Adrenal gland (tissue), 5 donors: Measurements from ENCODE around the gene KCNIP2.

Experiments
- CTCF ChIP-seq, 6 experiments: fragments of 450-650 bp in 4 of 6; fragments of 200-600 bp in 2 of 6; sonication (generic) in 1 of 6; IDR thresholded peaks; 1 replicate in 5 of 6; 2 replicates in 1 of 6; pipeline versions ENCODE4 v1.5.1 to v1.8.0; 2016 to 2021; ENCODE audit warnings: antibody characterized with exemption in 6 of 6, mild to moderate bottlenecking in 2 of 6, moderate library complexity in 1 of 6
- POLR2A ChIP-seq, 2 donors: fragments of 450-650 bp; IDR thresholded peaks; one replicate each; pipeline ENCODE4 v1.6.1; 2017; ENCODE audit warnings: antibody characterized with exemption in 2 of 2, mild to moderate bottlenecking in 2 of 2, moderate library complexity in 1 of 2
- donor health status: DM: no; HTN: no; CAD: no.

DNA sequence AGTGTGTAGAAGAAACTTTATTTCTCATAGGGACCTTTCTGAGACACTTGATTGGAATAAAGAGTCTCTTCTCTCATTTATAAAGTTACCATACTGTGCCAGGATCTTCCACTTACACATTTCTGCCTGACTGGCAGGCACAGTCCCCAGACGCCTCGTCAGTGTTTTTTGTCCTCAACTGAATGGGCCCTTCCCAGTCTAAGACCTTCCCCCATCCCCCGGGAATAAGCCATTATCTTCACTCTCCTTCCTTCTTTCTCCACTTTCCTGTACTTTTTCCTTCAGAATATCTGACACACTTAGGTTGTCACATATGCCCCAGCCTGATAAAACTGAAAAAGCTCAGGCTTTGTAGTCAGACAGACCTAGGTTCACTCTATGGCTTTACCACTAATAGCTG is 35.3 kb upstream of the KCNIP2 start:
- no peak for TF ChIP-seq CTCF (IDR thresholded peaks at IDR 0.05)
- TF ChIP-seq POLR2A (IDR thresholded peaks at IDR 0.05), result no peak
